Measurements from ENCODE around the gene NF1. TPM values are rescaled to one million over a fixed set of nuclear protein-coding genes. Genes with fewer than 3 reads are reported as not detected.

NF1 gene
- total and polyA plus RNA-seq, 4 donors = 8.4 to 116 (median 25.5) TPM

DNA sequence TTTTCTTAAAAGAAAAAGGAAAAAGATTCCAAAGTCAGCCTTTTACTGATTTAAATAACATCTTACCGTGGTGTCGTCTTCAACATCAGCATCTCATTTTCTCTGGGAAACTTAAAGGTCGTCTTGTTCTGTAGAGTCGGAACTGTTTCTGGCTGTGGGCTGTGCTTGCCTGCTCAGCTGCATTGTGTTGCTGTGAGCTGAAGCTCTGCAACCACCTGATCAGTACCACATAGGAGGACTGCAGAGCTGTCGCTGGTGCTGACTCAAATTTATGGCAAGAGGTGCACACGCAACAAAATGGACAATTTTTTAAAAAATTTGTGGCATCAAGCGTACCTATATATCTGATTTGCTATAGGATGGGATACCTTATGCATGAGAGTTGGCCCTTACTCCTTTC, 202.3 kb downstream of the NF1 start, which contains the start of gene OMG:
Gene OMG (minus strand): TSS at position 150 of the 400 bp plus-strand sequence. CDS start 908 bp downstream, outside the sequence.
- Histone ChIP-seq H3K9ac (ENCODE audit: insufficient read depth in 1 of 2, low read length in 2 of 2) (no peak within 1 kb of the TSS), H3K4me1 (ENCODE audit: control insufficient read depth in 5 of 5, insufficient read depth in 5 of 5, low read length in 5 of 5) (peaks cover 0 to 3% (median 0%) of the 10 kb centered on the region in 5 donors), H3K9me3 (ENCODE audit: control insufficient read depth in 4 of 4, insufficient read depth in 3 of 4, low read length in 3 of 4) (no peaks in the 10 kb centered on the region), H3K27ac (ENCODE audit: low read depth in 1 of 2, low read length in 1 of 2) (no peak within 1 kb of the TSS), H3K27me3 (ENCODE audit: control insufficient read depth in 3 of 3, insufficient read depth in 3 of 3, low read length in 2 of 3) (no peaks in the 10 kb centered on the region), H3K36me3 (ENCODE audit: control insufficient read depth in 4 of 4, insufficient read depth in 4 of 4, low read length in 4 of 4) (peaks cover 0 to 4% (median 2%) of the 10 kb centered on the region in 4 donors), H3K4me3 (no peak within 1 kb of the TSS)
- ATAC-seq (ENCODE audit: insufficient read depth, low FRiP score) (no peak), DNase-seq (no peak)
- WGBS, 2 donors = 93 to 94% methylated on average over 7 of the region's 7 CpGs
- TF ChIP-seq, protein P1, sequence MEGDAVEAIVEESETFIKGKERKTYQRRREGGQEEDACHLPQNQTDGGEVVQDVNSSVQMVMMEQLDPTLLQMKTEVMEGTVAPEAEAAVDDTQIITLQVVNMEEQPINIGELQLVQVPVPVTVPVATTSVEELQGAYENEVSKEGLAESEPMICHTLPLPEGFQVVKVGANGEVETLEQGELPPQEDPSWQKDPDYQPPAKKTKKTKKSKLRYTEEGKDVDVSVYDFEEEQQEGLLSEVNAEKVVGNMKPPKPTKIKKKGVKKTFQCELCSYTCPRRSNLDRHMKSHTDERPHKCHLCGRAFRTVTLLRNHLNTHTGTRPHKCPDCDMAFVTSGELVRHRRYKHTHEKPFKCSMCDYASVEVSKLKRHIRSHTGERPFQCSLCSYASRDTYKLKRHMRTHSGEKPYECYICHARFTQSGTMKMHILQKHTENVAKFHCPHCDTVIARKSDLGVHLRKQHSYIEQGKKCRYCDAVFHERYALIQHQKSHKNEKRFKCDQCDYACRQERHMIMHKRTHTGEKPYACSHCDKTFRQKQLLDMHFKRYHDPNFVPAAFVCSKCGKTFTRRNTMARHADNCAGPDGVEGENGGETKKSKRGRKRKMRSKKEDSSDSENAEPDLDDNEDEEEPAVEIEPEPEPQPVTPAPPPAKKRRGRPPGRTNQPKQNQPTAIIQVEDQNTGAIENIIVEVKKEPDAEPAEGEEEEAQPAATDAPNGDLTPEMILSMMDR (IDR thresholded peaks at IDR 0.05; ENCODE audit: control extremely low read depth, extremely low read depth) = no peak

- ATAC-seq (ENCODE audit: insufficient read depth, low FRiP score) = no peak
- Histone ChIP-seq H3K27me3 (ENCODE audit: control insufficient read depth in 3 of 3, insufficient read depth in 3 of 3, low read length in 2 of 3) (no peaks in the 10 kb centered on the region), H3K4me1 (ENCODE audit: control insufficient read depth in 5 of 5, insufficient read depth in 5 of 5, low read length in 5 of 5) (peaks cover 0 to 3% (median 0%) of the 10 kb centered on the region in 5 donors), H3K4me3 (no peak overlapping the region), H3K9me3 (ENCODE audit: control insufficient read depth in 4 of 4, insufficient read depth in 3 of 4, low read length in 3 of 4) (no peaks in the 10 kb centered on the region), H3K36me3 (ENCODE audit: control insufficient read depth in 4 of 4, insufficient read depth in 4 of 4, low read length in 4 of 4) (peaks cover 0 to 4% (median 1%) of the 10 kb centered on the region in 4 donors), H3K27ac (ENCODE audit: low read depth in 1 of 2, low read length in 1 of 2) (no peak overlapping the region), H3K9ac (ENCODE audit: insufficient read depth in 1 of 2, low read length in 2 of 2) (no peak overlapping the region)
- DNase-seq = no peak
- TF ChIP-seq, protein P1 (IDR thresholded peaks at IDR 0.05; ENCODE audit: control extremely low read depth, extremely low read depth) = no peak
Observed at GRCh38 chr17:31299624-31300023, 204.8 kb downstream of the NF1 start.

- Histone ChIP-seq H3K4me1 (ENCODE audit: control insufficient read depth in 5 of 5, insufficient read depth in 5 of 5, low read length in 5 of 5) (no peaks in the 10 kb centered on the region), H3K27me3 (ENCODE audit: control insufficient read depth in 3 of 3, insufficient read depth in 3 of 3, low read length in 2 of 3) (no peaks in the 10 kb centered on the region), H3K36me3 (ENCODE audit: control insufficient read depth in 4 of 4, insufficient read depth in 4 of 4, low read length in 4 of 4) (peaks cover 0 to 4% (median 2%) of the 10 kb centered on the region in 4 donors), H3K9ac (ENCODE audit: insufficient read depth in 1 of 2, low read length in 2 of 2) (no peak overlapping the region), H3K9me3 (ENCODE audit: control insufficient read depth in 4 of 4, insufficient read depth in 3 of 4, low read length in 3 of 4) (no peaks in the 10 kb centered on the region), H3K4me3 (no peak overlapping the region), H3K27ac (ENCODE audit: low read depth in 1 of 2, low read length in 1 of 2) (no peak overlapping the region)
- WGBS, 2 donors = 28 to 71% methylated on average over 1 of the region's 1 CpG
- ATAC-seq (ENCODE audit: insufficient read depth, low FRiP score) (no peak), DNase-seq (no peak)
- TF ChIP-seq, protein P1 (IDR thresholded peaks at IDR 0.05; ENCODE audit: control extremely low read depth, extremely low read depth) = no peak
Observed at GRCh38 chr17:31307640-31308039, 212.9 kb downstream of the NF1 start.

All from lung (tissue), 12 donors.